Adipocyte (in vitro differentiated cells): ENCODE data around the gene KITLG.
A peak's percentile ranks its signal among the peaks of the same experiment; 100 is the strongest.
"Not testable (repeated sequence)": the region's sequence is repeated elsewhere in the genome, so short reads cannot be mapped to it uniquely, and the experiment has no call there.

Experiments used
- DNase-seq: peaks from one replicate; pipeline ENCODE4 v3.0.0-alpha.2; 2015; ENCODE audit warnings: low read depth
- H3K27me3 ChIP-seq: replicated peaks from 2 replicates; pipeline ENCODE4 v1.7.0; 2013; ENCODE audit warnings: mild to moderate bottlenecking, low read length, moderate library complexity; ENCODE audit not compliant: control insufficient read depth, insufficient read depth
- H3K36me3 ChIP-seq: 2 replicates; pipeline ENCODE4 v1.7.0; 2013; ENCODE audit warnings: low read length, mild to moderate bottlenecking, moderate library complexity; ENCODE audit not compliant: control insufficient read depth, insufficient read depth, severe bottlenecking
- H3K4me1 ChIP-seq: 2 replicates; pipeline ENCODE4 v1.7.0; 2013; ENCODE audit warnings: mild to moderate bottlenecking, low read length, moderate library complexity; ENCODE audit not compliant: control insufficient read depth, insufficient read depth
- H3K4me3 ChIP-seq: 2 replicates; pipeline ENCODE4 v1.7.0; 2013; ENCODE audit warnings: mild to moderate bottlenecking, low read length, moderate library complexity
- H3K9ac ChIP-seq: 2 replicates; pipeline ENCODE4 v1.7.0; 2013; ENCODE audit warnings: mild to moderate bottlenecking, low read length, moderate library complexity
- H3K9me3 ChIP-seq: 2 replicates; pipeline ENCODE4 v1.7.0; 2013; ENCODE audit warnings: mild to moderate bottlenecking, low read length, moderate library complexity; ENCODE audit not compliant: control insufficient read depth

Gene KITLG

DNA sequence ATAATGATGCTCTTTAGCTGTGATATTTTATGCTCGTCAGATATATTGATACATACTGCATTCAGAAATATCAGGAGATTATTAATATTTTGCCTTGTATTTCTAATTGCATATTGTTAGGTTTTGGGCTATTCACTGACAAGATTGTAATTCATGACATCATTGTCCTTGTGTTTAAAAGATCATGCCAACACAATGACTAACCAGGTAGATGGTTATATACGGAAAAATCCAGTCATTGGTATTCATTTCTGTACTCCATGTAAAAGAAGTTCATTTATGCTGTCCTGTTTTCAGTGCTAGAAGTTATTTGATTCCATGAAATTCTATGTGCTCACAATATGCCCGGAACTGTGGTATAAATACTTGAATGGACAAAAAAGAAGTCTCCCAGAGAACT, 107.5 kb downstream of the KITLG start:
- H3K9me3 ChIP-seq = no peaks in the 10 kb centered on the region
- H3K4me3 ChIP-seq = no peak overlapping the region
- DNase-seq = peak; percentile 41
- no peaks in the 10 kb centered on the region for H3K36me3 ChIP-seq
- H3K27me3 ChIP-seq = no peaks in the 10 kb centered on the region
- H3K4me1 ChIP-seq = peaks cover 30% of the 10 kb centered on the region
- H3K9ac ChIP-seq = no peak overlapping the region

DNA sequence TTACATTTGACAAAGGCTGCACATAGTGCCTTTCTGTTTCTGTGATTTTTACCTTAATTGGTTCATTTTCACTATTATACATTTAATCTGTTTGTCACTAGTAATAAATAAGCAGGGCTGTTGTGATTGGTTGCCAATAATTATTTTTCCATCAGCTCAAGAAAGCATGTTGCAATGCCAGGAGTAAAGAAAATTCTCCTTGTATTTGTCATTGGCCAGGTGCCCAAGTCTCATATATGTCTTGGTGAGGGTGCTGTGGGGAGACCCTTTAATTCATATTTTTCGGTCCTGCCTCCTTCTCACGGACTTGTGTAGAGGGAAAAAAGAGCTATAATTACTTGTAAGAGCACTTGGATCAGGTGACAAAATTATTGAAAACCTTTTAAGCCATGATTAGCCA, 108.0 kb downstream of the KITLG start:
- peak; percentile 17 for DNase-seq
- Histone ChIP-seq H3K4me1 (peaks cover 30% of the 10 kb centered on the region), H3K36me3 (no peaks in the 10 kb centered on the region), H3K4me3 (peak overlapping the region; percentile 23), H3K27me3 (no peaks in the 10 kb centered on the region), H3K9ac (no peak overlapping the region), H3K9me3 (no peaks in the 10 kb centered on the region)

DNA sequence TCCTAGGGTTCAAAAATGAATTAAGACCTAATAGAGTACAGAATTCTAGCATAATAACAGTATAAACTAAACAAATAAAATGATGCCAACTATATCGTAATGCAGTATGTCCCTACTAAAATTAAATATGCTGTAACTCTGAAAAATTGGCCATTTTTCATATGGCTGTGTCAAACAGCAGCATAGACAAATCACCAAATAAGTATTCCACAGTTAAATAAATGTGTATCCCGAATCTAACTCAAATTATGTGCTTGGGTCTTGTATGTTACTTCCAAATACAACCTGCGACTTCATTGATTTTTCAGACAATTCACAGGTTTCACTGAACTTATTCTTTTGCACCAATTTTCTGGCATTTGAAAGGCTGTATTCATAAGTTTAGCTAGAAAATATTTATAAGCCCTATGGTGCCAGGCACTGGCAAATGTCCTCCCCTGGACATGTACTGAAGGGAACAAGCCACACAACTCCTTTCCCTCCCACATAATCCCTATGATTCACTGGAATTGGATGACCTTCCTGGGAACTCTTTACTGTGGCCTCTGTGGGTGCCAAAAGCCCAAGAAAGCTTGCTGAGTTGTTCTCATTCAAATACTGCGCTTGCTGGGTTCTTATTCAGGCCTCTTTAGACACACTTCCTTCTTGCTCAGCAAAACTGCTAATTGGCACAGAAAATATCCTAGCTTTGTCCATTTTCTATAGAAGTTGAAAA, 108.8 kb downstream of the KITLG start:
- no peaks in the 10 kb centered on the region for H3K27me3 ChIP-seq
- no peaks in the 10 kb centered on the region for H3K36me3 ChIP-seq
- no peak overlapping the region for H3K9ac ChIP-seq
- H3K4me3 ChIP-seq = peak overlapping the region; percentile 23
- H3K4me1 ChIP-seq = peaks cover 30% of the 10 kb centered on the region
- H3K9me3 ChIP-seq = no peaks in the 10 kb centered on the region
- peak; percentile 45 for DNase-seq

DNA sequence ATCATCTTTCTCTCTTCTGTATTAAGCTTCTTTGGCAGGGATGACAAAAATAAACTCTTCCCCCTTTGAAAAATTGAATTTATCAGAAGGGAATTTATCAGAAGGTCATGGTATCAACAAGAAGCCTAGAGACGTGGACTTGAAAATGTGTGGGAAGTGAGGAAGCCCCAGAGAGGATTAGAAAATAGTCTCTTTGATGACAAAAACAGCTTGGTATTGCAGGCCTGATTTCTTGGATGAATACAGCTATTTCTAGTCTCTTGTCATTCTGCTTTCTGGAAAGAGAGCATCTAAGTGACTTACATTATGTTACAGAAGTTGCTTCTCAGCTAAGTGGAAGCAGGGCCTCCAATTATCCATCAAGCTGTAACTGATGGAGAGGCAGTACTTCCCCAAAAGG, 111.1 kb downstream of the KITLG start:
- H3K9me3 ChIP-seq = no peaks in the 10 kb centered on the region
- H3K9ac ChIP-seq = no peak overlapping the region
- DNase-seq = no peak
- H3K4me1 ChIP-seq = peaks cover 30% of the 10 kb centered on the region
- H3K4me3 ChIP-seq = no peak overlapping the region
- no peaks in the 10 kb centered on the region for H3K27me3 ChIP-seq
- no peaks in the 10 kb centered on the region for H3K36me3 ChIP-seq

DNA sequence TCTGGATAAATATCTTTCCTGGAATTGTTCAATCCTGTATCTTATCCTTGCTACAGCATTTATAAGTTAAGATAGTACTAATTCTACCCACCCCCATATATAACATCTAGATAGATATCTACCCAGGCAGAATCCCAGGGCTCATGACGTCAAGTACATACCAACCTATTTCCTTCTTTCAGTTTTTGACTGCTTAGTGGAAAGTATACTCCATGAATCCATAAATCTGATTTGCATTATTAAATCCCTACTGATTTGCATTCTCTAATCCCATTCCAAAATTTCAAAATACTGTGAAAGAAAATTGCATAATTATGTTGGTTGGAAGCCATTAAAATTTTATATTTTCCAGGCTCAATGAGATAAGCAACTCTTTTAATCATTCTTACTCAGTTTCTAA, 111.7 kb downstream of the KITLG start:
- DNase-seq = no peak
- peaks cover 30% of the 10 kb centered on the region for H3K4me1 ChIP-seq
- H3K27me3 ChIP-seq = no peaks in the 10 kb centered on the region
- no peak overlapping the region for H3K4me3 ChIP-seq
- H3K36me3 ChIP-seq = no peaks in the 10 kb centered on the region
- H3K9me3 ChIP-seq = no peaks in the 10 kb centered on the region
- H3K9ac ChIP-seq = no peak overlapping the region

DNA sequence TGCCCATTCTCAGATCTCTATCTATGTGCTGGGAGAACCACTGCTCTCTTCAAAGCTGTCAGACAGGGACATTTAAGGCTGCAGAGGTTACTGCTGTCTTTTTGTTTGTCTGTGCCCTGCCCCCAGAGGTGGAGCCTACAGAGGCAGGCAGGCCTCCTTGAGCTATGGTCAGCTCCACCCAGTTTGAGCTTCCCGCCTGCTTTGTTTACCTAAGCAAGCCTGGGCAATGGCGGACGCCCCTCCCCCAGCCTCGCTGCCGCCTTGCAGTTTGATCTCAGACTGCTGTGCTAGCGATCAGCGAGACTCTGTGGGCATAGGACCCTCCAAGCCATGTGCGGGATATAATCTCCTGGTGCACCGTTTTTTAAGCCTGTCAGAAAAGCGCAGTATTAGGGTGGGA, 113.6 kb downstream of the KITLG start:
- not testable (repeated sequence) for H3K27me3 ChIP-seq

DNA sequence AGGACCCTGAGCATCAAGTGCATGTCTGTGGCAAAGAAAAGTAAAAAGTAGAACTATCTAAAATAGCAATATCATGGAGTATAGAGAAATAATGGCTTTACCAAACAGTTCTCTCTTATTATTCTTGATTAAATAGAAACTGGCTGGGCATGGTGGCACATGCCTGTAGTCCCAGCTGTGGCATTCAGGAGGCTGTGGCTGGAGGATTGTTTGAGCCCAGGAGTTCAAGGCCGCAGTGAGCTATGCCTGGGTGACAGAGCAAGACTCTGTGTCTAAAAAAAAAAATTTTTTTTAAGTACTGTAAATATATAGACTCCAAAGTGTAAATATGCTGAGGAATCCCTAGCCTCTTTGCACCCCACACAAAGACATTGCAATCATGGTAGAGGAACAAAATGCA, 121.9 kb downstream of the KITLG start:
- H3K27me3 ChIP-seq = no peaks in the 10 kb centered on the region
- H3K36me3 ChIP-seq = no peaks in the 10 kb centered on the region
- H3K9ac ChIP-seq = no peak overlapping the region
- no peaks in the 10 kb centered on the region for H3K9me3 ChIP-seq
- DNase-seq = no peak
- no peaks in the 10 kb centered on the region for H3K4me1 ChIP-seq
- H3K4me3 ChIP-seq = no peak overlapping the region

More for the DNA sequence above, 113.6 kb downstream of the KITLG start:
- DNase-seq, H3K9ac ChIP-seq, H3K9me3 ChIP-seq, H3K36me3 ChIP-seq, H3K4me3 ChIP-seq: not testable (repeated sequence)
- peaks cover 19% of the 10 kb centered on the region for H3K4me1 ChIP-seq

DNA sequence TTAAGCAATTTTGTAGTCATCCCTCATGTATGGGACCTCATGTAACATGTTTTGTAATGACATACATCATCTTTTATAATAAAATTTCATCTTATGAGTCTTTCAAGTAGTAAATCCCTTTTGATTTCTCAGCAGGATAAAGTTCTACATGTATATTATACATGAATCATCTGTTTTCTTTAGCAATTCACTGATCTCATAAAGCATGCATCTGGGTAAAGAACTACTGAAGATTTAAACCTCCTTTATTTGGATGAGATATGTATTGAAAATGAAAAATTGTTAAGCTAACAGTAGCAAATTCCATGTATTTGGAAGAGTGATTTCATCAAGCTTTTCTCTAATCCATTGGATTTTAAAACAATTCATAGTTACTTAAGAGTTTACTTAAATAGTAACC, 126.9 kb downstream of the KITLG start:
- no peaks in the 10 kb centered on the region for H3K9me3 ChIP-seq
- peak; percentile 63 for DNase-seq
- H3K9ac ChIP-seq = no peak overlapping the region
- no peaks in the 10 kb centered on the region for H3K4me1 ChIP-seq
- H3K36me3 ChIP-seq = no peaks in the 10 kb centered on the region
- H3K27me3 ChIP-seq = no peaks in the 10 kb centered on the region
- no peak overlapping the region for H3K4me3 ChIP-seq

DNA sequence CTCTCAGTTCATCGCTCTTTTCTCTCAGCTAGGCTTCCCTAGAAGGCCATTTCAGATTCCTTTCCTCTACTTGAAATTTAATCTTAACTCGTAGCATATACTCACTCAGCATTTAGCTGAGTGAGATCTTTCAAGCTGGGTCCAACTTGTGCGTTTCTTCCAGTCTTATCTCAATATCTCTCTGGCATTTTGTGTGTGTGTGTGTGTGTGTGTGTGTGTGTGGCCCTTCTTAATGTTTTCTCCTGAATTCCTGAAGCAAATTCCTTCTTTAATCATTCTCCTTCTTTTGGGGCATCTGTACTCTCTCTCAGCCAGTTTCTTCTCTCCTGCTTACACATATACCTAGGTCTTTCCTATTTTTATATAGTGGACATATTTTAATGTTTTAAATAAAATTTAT, 129.1 kb downstream of the KITLG start:
- H3K9ac ChIP-seq = no peak overlapping the region
- no peak overlapping the region for H3K4me3 ChIP-seq
- no peaks in the 10 kb centered on the region for H3K27me3 ChIP-seq
- H3K36me3 ChIP-seq = no peaks in the 10 kb centered on the region
- no peaks in the 10 kb centered on the region for H3K9me3 ChIP-seq
- no peaks in the 10 kb centered on the region for H3K4me1 ChIP-seq
- no peak for DNase-seq

DNA sequence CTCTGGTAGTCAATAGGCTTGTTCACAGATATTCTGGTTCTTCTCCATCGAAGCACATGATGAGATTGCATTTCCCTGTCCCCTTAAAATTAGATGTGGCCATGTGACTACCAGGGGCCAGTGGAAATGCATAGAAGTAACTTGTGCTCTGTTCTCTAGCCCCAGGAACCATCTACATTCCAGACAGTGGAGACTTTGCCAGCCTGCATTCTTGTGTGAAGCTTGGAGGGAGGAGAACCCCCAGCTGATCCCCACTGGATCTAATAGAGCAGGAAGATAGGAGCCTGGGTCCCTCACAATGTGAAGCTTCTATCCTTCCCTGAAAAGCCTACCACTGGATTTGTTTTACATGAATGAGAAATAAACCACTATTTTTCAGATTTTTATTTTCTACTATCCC, 130.1 kb downstream of the KITLG start:
- no peaks in the 10 kb centered on the region for H3K27me3 ChIP-seq
- peak; percentile 20 for DNase-seq

DNA sequence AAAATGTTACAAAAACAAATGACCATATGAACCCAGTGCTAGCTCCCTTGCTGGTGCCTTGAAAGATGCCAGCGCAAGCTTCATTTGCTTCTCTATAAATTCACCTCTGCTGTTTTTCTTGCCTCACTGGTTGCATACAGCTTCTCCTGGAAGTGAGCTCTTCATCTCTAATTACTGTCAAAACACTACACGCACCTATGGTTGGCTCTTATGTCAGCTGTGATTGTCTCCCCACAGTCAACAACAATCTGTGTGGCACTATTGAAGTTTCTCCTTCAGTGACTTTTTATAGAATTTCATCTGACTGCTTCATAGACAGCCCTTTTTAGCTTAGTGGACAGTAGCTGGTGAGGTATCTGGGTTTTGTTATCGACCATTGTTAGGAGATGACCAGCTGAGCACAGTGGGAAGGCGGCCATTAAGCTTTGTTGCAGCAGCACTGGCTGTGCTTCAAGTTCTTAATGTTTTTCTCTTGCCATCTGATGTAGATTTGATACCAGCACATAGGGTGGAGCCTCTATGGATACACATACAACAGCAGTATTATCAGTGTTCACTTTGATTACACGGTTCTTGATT, 131.8 kb downstream of the KITLG start:
- DNase-seq = no peak
- H3K4me3 ChIP-seq = no peak overlapping the region
- no peaks in the 10 kb centered on the region for H3K36me3 ChIP-seq

More for the DNA sequence above, 130.1 kb downstream of the KITLG start:
- no peak overlapping the region for H3K9ac ChIP-seq
- no peak overlapping the region for H3K4me3 ChIP-seq
- no peaks in the 10 kb centered on the region for H3K9me3 ChIP-seq
- no peaks in the 10 kb centered on the region for H3K36me3 ChIP-seq
- H3K4me1 ChIP-seq = peaks cover 4% of the 10 kb centered on the region

More for the DNA sequence above, 131.8 kb downstream of the KITLG start:
- peaks cover 4% of the 10 kb centered on the region for H3K4me1 ChIP-seq
- H3K27me3 ChIP-seq = no peaks in the 10 kb centered on the region
- H3K9ac ChIP-seq = no peak overlapping the region
- no peaks in the 10 kb centered on the region for H3K9me3 ChIP-seq
